Measurements from ENCODE around the gene TAP2. TPM values are rescaled to one million over a fixed set of nuclear protein-coding genes. Genes with fewer than 3 reads are reported as not detected.

The TAP2 gene
- total and polyA plus RNA-seq, 10 of the 15 experiments (the other 5 are each of a cell fraction or from before 2014, with no cell fraction given), result 5.3 to 77.2 (median 35.3) TPM

DNA sequence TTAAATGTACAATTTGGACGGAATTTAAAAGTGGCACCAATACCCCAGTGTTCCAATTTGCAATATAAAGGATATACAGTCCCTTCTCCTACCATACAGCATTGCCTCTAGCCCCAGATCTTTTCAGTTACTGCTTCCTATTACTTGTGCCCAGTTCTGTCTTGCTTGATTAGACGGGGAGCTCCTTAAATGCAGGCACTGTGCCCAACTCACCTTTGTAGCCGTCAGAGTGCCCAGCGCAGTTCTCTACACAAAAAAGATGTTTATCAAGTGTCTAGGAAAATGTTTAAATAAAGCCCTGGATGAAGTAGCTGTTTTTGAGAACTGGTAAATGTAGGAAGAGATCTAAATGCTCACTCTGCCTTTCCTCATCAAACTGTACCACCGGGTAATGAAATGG is 7.6 kb downstream of the TAP2 start:
- TF ChIP-seq, protein P1, sequence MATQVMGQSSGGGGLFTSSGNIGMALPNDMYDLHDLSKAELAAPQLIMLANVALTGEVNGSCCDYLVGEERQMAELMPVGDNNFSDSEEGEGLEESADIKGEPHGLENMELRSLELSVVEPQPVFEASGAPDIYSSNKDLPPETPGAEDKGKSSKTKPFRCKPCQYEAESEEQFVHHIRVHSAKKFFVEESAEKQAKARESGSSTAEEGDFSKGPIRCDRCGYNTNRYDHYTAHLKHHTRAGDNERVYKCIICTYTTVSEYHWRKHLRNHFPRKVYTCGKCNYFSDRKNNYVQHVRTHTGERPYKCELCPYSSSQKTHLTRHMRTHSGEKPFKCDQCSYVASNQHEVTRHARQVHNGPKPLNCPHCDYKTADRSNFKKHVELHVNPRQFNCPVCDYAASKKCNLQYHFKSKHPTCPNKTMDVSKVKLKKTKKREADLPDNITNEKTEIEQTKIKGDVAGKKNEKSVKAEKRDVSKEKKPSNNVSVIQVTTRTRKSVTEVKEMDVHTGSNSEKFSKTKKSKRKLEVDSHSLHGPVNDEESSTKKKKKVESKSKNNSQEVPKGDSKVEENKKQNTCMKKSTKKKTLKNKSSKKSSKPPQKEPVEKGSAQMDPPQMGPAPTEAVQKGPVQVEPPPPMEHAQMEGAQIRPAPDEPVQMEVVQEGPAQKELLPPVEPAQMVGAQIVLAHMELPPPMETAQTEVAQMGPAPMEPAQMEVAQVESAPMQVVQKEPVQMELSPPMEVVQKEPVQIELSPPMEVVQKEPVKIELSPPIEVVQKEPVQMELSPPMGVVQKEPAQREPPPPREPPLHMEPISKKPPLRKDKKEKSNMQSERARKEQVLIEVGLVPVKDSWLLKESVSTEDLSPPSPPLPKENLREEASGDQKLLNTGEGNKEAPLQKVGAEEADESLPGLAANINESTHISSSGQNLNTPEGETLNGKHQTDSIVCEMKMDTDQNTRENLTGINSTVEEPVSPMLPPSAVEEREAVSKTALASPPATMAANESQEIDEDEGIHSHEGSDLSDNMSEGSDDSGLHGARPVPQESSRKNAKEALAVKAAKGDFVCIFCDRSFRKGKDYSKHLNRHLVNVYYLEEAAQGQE (IDR thresholded peaks at IDR 0.05; ENCODE audit: low read depth, low read length), result no peak
- TF ChIP-seq ASH2L (IDR thresholded peaks at IDR 0.05; ENCODE audit: borderline replicate concordance, low read depth), result no peak
- no peak for TF ChIP-seq BACH1 (IDR thresholded peaks at IDR 0.05; ENCODE audit: borderline replicate concordance)
- TF ChIP-seq NRF1 (conservative IDR thresholded peaks at IDR 0.05; ENCODE audit: low read depth, low read length), result no peak
- no peak for TF ChIP-seq YY1 (IDR thresholded peaks at IDR 0.05; ENCODE audit: low read depth, low read length)
- no peak for TF ChIP-seq NR2F1 (conservative IDR thresholded peaks at IDR 0.05)
- TF ChIP-seq, protein P2, sequence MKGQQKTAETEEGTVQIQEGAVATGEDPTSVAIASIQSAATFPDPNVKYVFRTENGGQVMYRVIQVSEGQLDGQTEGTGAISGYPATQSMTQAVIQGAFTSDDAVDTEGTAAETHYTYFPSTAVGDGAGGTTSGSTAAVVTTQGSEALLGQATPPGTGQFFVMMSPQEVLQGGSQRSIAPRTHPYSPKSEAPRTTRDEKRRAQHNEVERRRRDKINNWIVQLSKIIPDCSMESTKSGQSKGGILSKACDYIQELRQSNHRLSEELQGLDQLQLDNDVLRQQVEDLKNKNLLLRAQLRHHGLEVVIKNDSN (IDR thresholded peaks at IDR 0.05; ENCODE audit: borderline replicate concordance, extremely low read length, insufficient read depth, low read depth, low read length), result no peak
- TF ChIP-seq HDAC6 (IDR thresholded peaks at IDR 0.05; ENCODE audit: unreplicated experiment), result no peak
- no peak for TF ChIP-seq RELA (IDR thresholded peaks at IDR 0.05; ENCODE audit: borderline replicate concordance, partially characterized antibody)
- no peak for TF ChIP-seq EGR1 (IDR thresholded peaks at IDR 0.05; ENCODE audit: borderline replicate concordance in 1 of 2, low read depth in 2 of 2, low read length in 2 of 2)
- no peak for TF ChIP-seq RCOR1 (conservative IDR thresholded peaks at IDR 0.05; ENCODE audit: low read depth, low read length)
- TF ChIP-seq, protein P3, sequence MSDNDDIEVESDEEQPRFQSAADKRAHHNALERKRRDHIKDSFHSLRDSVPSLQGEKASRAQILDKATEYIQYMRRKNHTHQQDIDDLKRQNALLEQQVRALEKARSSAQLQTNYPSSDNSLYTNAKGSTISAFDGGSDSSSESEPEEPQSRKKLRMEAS (IDR thresholded peaks at IDR 0.05; ENCODE audit: low read depth, low read length), result no peak
- TF ChIP-seq CHD1 (IDR thresholded peaks at IDR 0.05; ENCODE audit: low read depth, low read length), result no peak
- CTCF ChIA-PET, result interaction anchor here (3.7 to 5.4 kb wide), 2 partner anchors 10 to 37 kb away, joined by 13 to 30 read pairs; no protein-coding TSS in a partner anchor
- in situ Hi-C loops (cut with MboI) (no loop called here), intact Hi-C loops (cut with micrococcal nuclease; ENCODE audit: unreplicated experiment) (no loop called here)
- peaks cover 10% of the 10 kb centered on the region for H3K79me2 ChIP-seq (ENCODE audit: control insufficient read depth, insufficient read depth, low read length)
- no peak overlapping the region for H2AFZ ChIP-seq (ENCODE audit: control insufficient read depth, low read depth, low read length)
- H3K27ac ChIP-seq (ENCODE audit: control insufficient read depth, insufficient read depth), result no peak overlapping the region
- H3K9ac ChIP-seq (ENCODE audit: control insufficient read depth, insufficient read depth, low read length), result no peak overlapping the region
- 86% methylated on average over 5 of the region's 5 CpGs for WGBS (ENCODE audit: insufficient coverage, insufficient replicate concordance, low lambda C conversion rate, missing lambda C conversion rate)
- POLR2A ChIA-PET, result interaction anchor here (1.2 kb wide), 1 partner anchor 24 kb away, joined by 3 read pairs; no protein-coding TSS in a partner anchor
- no peaks in the 10 kb centered on the region; the same call in 2 of the 3 replicates for H3K9me3 ChIP-seq (replicated peaks; ENCODE audit: control insufficient read depth, insufficient read depth, low read length)
- RAD21 ChIA-PET (ENCODE audit: unreplicated experiment), result no interaction called here
- DNase-seq (ENCODE audit: low read depth, low spot score) (no peak), FAIRE-seq (no peak), ATAC-seq (no peak)
- SMC1A ChIA-PET (ENCODE audit: uncharacterized antibody, unreplicated experiment), result interaction anchor here (0.7 to 1.2 kb wide), 3 partner anchors 9 to 40 kb away, joined by 3 to 8 read pairs (median 3); no protein-coding TSS in a partner anchor
- no peaks in the 10 kb centered on the region for H4K20me1 ChIP-seq (ENCODE audit: control insufficient read depth, insufficient read depth)
- no TSS peak for BruUV-seq (replicated peaks)
- H3K4me2 ChIP-seq (ENCODE audit: control insufficient read depth, insufficient read depth), result no peak overlapping the region
- H3K4me1 ChIP-seq (ENCODE audit: control insufficient read depth, insufficient read depth, low read length), result peaks cover 14% of the 10 kb centered on the region; the same call in 1 of the 2 replicates
- H3K36me3 ChIP-seq (ENCODE audit: control insufficient read depth in 2 of 2, insufficient read depth in 2 of 2, low read length in 1 of 2), result peaks cover 14 to 58% of the 10 kb centered on the region in 2 experiments
- H3K27me3 ChIP-seq (replicated peaks in 1 of 2; ENCODE audit: control insufficient read depth in 2 of 2, insufficient read depth in 2 of 2, low read length in 1 of 2), result no peaks in the 10 kb centered on the region
- no peak overlapping the region for H3K4me3 ChIP-seq

Data from GM12878 (cell line).